Left lung (tissue), 10 donors: ENCODE results near the gene QRICH1. TPM values are rescaled to one million over a fixed set of nuclear protein-coding genes. Genes with fewer than 3 reads are reported as not detected.

Source experiments
- ATAC-seq: fragments of 200-7000 bp; cut with Tn5 transposase; one replicate; pipeline ENCODE4 v1.9.1; 2020; ENCODE audit warnings: moderate library complexity
- DNase-seq, 4 donors: peaks; one replicate each; pipeline ENCODE4 v3.0.0-alpha.2; 2013 to 2020
- H3K27ac ChIP-seq, 2 donors: fragments of 200-600 bp; sonication (generic) in 1 of 2; one replicate each; pipeline versions ENCODE4 v1.5.0 to v1.8.0; 2020 to 2021
- H3K27me3 ChIP-seq, 2 donors: fragments of 200-600 bp; sonication (generic) in 1 of 2; one replicate each; pipeline versions ENCODE4 v1.5.0 to v1.8.0; 2020 to 2021
- H3K36me3 ChIP-seq, 2 donors: fragments of 200-600 bp; sonication (generic) in 1 of 2; one replicate each; pipeline versions ENCODE4 v1.5.0 to v1.8.0; 2020 to 2021
- H3K4me1 ChIP-seq, 2 donors: fragments of 200-600 bp; one replicate each; pipeline ENCODE4 v1.8.0; 2021
- H3K4me3 ChIP-seq, 2 donors: fragments of 200-600 bp; sonication (generic) in 1 of 2; one replicate each; pipeline versions ENCODE4 v1.5.0 to v1.8.0; 2020 to 2021; ENCODE audit warnings: mild to moderate bottlenecking in 1 of 2
- H3K9me3 ChIP-seq, 2 donors: fragments of 200-600 bp; sonication (generic) in 1 of 2; one replicate each; pipeline versions ENCODE4 v1.5.0 to v1.8.0; 2020 to 2021
- CTCF ChIP-seq, 2 donors: fragments of 200-600 bp; sonication (generic) in 1 of 2; IDR thresholded peaks; one replicate each; pipeline versions ENCODE4 v1.5.0 to v1.8.0; 2021; ENCODE audit warnings: antibody characterized with exemption in 2 of 2
- intact Hi-C, 2 donors: fragments of 100-400 bp; cut with DNase I; formaldehyde crosslinking; loops; one replicate each; pipeline versions ENCODE4 v1.11.2 to v1.14.2; 2022
- polyA plus RNA-seq, 6 donors: library from polyadenylated mRNA; unstranded; fragments of 120-200 nt; gene quantifications; one replicate each; pipeline ENCODE4 v1.2.1, GENCODE V29; 2013; ENCODE audit not compliant: insufficient read length in 6 of 6
- total RNA-seq, 2 donors: library from RNA; stranded (reverse); fragmentation: NEBNext Ultra II Directional; extraction: Animal tissue kit (Norgen Biotek cat#: 25700); gene quantifications; one replicate each; pipeline ENCODE4 v1.2.1, GENCODE V29; 2021
- donor health status: DM: no; HTN: yes; CAD: no.
- donor health status: DM: no; HTN: no; CAD: no.

The QRICH1 gene
- total and polyA plus RNA-seq, 8 donors = 71.6 to 85.8 (median 77.6) TPM

DNA sequence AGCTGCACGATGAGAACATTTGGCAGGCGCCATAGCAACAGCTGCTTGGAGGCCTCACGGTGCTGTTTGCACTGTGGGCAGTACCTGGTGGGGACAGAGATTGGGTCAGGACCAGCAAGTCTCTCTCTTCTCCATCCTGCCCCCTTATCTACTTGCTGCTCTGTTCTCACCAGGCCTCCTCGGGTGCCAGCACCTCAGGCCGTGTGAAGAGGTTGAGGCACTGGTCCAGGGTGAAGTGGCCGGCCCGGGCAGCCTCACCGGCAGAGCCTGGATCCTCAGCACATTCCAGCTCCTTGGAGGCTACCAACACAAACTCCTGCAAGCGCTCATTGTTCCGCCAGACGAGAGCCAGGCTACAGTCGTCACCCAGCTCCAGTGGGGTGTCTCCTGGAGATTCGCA is 16.9 kb upstream of the QRICH1 start:
- DNase-seq (peak in 1 of 4 donors; percentile 55), ATAC-seq (no peak)
- no peak for TF ChIP-seq CTCF (IDR thresholded peaks at IDR 0.05)
- intact Hi-C loops = no loop called here
- no peak overlapping the region for H3K4me3 ChIP-seq
- no peaks in the 10 kb centered on the region for H3K27me3 ChIP-seq
- no peak overlapping the region for H3K27ac ChIP-seq
- peaks cover under 1 to 6% of the 10 kb centered on the region in 2 donors for H3K4me1 ChIP-seq
- H3K36me3 ChIP-seq = peaks cover under 1 to 88% of the 10 kb centered on the region in 2 donors
- H3K9me3 ChIP-seq = no peaks in the 10 kb centered on the region

GRCh38 chr3:49108346-49108745 is 14.5 kb upstream of the QRICH1 start:
- Histone ChIP-seq H3K4me3 (no peak overlapping the region), H3K36me3 (peaks cover 0 to 64% of the 10 kb centered on the region in 2 donors), H3K9me3 (no peaks in the 10 kb centered on the region), H3K27me3 (no peaks in the 10 kb centered on the region), H3K27ac (no peak overlapping the region), H3K4me1 (peaks cover 6 to 25% of the 10 kb centered on the region in 2 donors)
- peak in 1 of 4 donors; percentile 68 for DNase-seq
- intact Hi-C loops = no loop called here
- TF ChIP-seq CTCF (IDR thresholded peaks at IDR 0.05) = no peak
- no peak for ATAC-seq

DNA sequence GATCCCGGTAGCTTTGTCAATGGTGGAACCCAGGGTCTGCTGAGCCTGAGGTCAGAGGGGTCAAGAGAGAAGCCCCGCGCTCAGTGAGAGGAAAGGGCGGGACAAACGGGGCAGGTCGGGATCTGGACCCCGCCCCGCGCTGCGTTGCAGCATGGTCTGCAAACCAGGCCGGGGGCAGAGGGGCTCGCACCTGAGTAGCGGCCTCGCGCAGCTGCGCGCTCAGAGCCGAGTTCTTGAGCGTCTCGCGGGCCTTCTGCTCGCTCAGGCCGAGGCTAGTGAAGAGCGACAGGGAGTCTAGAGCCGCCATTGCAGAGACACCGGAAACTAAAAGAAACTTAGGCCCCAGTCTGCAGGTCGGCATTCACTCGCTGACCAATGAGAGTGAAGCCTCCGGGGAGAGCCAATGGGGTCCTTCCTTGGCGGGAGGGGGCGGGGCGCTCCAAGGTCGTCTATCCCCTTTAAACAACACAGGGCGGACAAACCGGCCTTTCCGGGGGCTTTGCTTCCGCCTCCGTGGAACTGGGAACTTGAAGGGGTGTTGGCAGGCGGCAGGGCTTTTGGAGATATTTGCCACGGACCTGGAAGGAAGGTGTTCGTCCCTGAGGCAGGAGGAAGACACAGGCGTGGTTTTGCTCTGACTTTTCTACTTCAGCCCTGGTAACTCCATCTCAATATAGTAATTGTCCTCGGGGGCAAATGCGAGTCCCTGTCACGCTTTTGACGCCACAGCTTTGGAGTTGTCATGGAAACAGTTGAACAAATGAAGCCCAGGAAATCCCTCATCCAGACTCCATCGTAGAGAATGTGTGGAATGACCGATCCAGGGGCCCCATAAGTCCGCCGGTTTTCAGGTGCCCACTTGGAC is 10.8 kb upstream of the QRICH1 start, which contains the start of gene QARS1:
TSS of gene QARS1 (minus strand) at position 331 of the 865 bp plus-strand sequence. CDS start at position 307, 24 bp downstream.
- Histone ChIP-seq H3K4me1 (peaks cover 6 to 28% of the 10 kb centered on the region in 2 donors), H3K4me3 (peak within 1 kb of the TSS; percentile 97 to 98), H3K27ac (peak within 1 kb of the TSS; percentile 54 to 86), H3K27me3 (no peaks in the 10 kb centered on the region), H3K9me3 (no peaks in the 10 kb centered on the region), H3K36me3 (peaks cover 0 to 56% of the 10 kb centered on the region in 2 donors)
- ATAC-seq (peak; percentile 100), DNase-seq (peak; percentile 90 to 95 (median 93))
- no peak for TF ChIP-seq CTCF (IDR thresholded peaks at IDR 0.05)
- intact Hi-C loops = no loop called here

DNA sequence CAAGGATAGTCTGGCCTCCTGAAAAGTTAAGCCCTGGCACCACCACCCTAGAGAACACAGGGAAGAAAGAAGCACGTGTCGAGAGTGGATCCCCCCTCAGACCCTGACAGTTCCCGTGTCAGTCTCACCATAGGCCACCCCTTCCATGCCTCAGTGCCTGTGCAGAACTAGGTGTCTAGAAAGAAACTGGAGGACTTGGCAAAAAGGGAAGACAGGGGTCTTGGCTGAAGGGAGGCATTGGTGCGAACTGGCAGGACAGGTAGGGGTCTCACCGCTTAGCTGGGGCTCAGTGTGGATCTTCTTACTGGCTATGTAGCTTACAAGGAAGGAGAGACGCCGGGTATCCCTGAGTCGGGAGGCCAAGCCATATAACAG is 10.2 kb upstream of the QRICH1 start:
- no peak for ATAC-seq
- H3K4me3 ChIP-seq = peak overlapping the region; percentile 97 to 98
- H3K27me3 ChIP-seq = no peaks in the 10 kb centered on the region
- no peak for TF ChIP-seq CTCF (IDR thresholded peaks at IDR 0.05)
- no peak for DNase-seq
- intact Hi-C loops = no loop called here
- peak overlapping the region; percentile 54 to 86 for H3K27ac ChIP-seq
- H3K36me3 ChIP-seq = peaks cover 0 to 56% of the 10 kb centered on the region in 2 donors
- H3K4me1 ChIP-seq = peaks cover 6 to 28% of the 10 kb centered on the region in 2 donors
- no peaks in the 10 kb centered on the region for H3K9me3 ChIP-seq

GRCh38 chr3:49100046-49100615 is 6.3 kb upstream of the QRICH1 start:
- H3K27ac ChIP-seq = no peak overlapping the region
- H3K27me3 ChIP-seq = no peaks in the 10 kb centered on the region
- peaks cover 0 to 66% of the 10 kb centered on the region in 2 donors for H3K36me3 ChIP-seq
- H3K9me3 ChIP-seq = no peaks in the 10 kb centered on the region
- intact Hi-C loops = no loop called here
- no peak for TF ChIP-seq CTCF (IDR thresholded peaks at IDR 0.05)
- H3K4me1 ChIP-seq = peaks cover 0 to 17% of the 10 kb centered on the region in 2 donors
- no peak overlapping the region for H3K4me3 ChIP-seq
- ATAC-seq (no peak), DNase-seq (peak in 1 of 4 donors; percentile 20)
